GM12801 (cell line): Measurements from ENCODE around the gene MGST3.

ENCODE experiments used
- CTCF ChIP-seq: IDR thresholded peaks from one replicate; pipeline ENCODE4 v1.5.1; 2011; ENCODE audit warnings: control low read depth; ENCODE audit not compliant: insufficient read length; ENCODE audit errors: extremely low read depth

MGST3 gene

GRCh38 chr1:165698761-165699052 is 67.7 kb downstream of the MGST3 start:
- no peak for TF ChIP-seq CTCF

- no peak for TF ChIP-seq CTCF
Observed at GRCh38 chr1:165699577-165699976, 68.5 kb downstream of the MGST3 start.

GRCh38 chr1:165703648-165704047 is 72.6 kb downstream of the MGST3 start:
- no peak for TF ChIP-seq CTCF
